ENCODE measurements around the gene SULT1A2.

The SULT1A2 gene

DNA sequence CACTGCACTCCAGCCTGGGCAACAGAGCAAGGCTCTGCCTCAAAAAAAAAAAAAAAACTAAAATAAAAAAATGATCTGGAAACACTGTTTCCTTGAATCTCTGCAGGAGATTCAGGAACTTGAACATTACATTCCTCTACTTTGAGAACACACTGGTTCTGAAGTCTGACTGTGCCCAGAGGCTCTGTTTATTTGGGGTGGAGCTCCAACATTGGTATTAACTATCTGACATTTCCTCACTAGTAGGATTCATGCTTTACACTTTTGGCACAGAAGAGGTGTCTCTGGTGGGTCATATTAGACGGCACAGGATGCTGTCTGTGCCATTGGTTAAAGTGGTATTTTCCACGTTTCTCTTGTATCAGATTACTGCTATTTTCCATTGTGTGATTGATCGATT lies 10.4 kb downstream of the SULT1A2 start:
- TF ChIP-seq CTCF (IDR thresholded peaks at IDR 0.05; ENCODE audit: borderline replicate concordance, insufficient read depth, low read depth, low read length) = no peak
- no peak overlapping the region for H3K4me3 ChIP-seq (ENCODE audit: low read depth, low read length)

DNA sequence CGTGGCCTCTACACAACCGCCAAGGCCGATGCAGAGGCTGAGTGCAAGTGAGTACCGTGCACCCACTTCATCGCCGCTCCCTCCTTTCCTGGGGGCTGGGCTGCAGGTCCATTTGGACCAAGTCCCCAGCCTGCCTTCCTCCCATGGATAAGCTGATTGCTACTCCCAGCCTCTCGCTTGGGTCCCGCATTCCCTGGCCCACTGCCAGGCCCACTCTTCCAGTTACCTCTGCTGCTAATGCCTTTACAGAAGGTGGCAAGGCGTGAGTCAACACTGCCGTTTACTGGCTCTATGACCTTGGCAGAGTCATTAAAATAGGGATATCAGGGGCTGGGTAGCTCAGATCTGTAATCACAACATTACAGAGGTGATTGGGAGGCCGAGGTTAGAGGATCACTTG lies 11.2 kb downstream of the SULT1A2 start:
- no peak for TF ChIP-seq CTCF (IDR thresholded peaks at IDR 0.05; ENCODE audit: borderline replicate concordance, insufficient read depth, low read depth, low read length)
- no peak overlapping the region for H3K4me3 ChIP-seq (ENCODE audit: low read depth, low read length)

- no peak for TF ChIP-seq CTCF (IDR thresholded peaks at IDR 0.05; ENCODE audit: borderline replicate concordance, insufficient read depth, low read depth, low read length)
- H3K4me3 ChIP-seq (ENCODE audit: low read depth, low read length) = no peak overlapping the region
Measured at GRCh38 chr16:28580726-28581315, 16.0 kb downstream of the SULT1A2 start.

GRCh38 chr16:28575446-28576109 lies 21.3 kb downstream of the SULT1A2 start:
- no peak for TF ChIP-seq CTCF (IDR thresholded peaks at IDR 0.05; ENCODE audit: borderline replicate concordance, insufficient read depth, low read depth, low read length)
- H3K4me3 ChIP-seq (ENCODE audit: low read depth, low read length) = no peak overlapping the region

- no peak for TF ChIP-seq CTCF (IDR thresholded peaks at IDR 0.05; ENCODE audit: borderline replicate concordance, insufficient read depth, low read depth, low read length)
- H3K4me3 ChIP-seq (ENCODE audit: low read depth, low read length) = no peak overlapping the region
Measured at GRCh38 chr16:28574925-28575324, 21.9 kb downstream of the SULT1A2 start.

GRCh38 chr16:28573738-28574718 lies 22.8 kb downstream of the SULT1A2 start:
- no peak overlapping the region for H3K4me3 ChIP-seq (ENCODE audit: low read depth, low read length)
- no peak for TF ChIP-seq CTCF (IDR thresholded peaks at IDR 0.05; ENCODE audit: borderline replicate concordance, insufficient read depth, low read depth, low read length)

Measured in GM12875 (cell line).